Osteoblast (primary cell): Measurements from ENCODE around the gene PSMF1. TPM values are rescaled to one million over a fixed set of nuclear protein-coding genes. Genes with fewer than 3 reads are reported as not detected.

Experiments used
- DNase-seq: peaks from one replicate; pipeline ENCODE4 v3.0.0; 2011; ENCODE audit warnings: low spot score, mixed read lengths; ENCODE audit not compliant: insufficient read length; ENCODE audit errors: missing footprints
- H2AFZ ChIP-seq: 2 replicates; pipeline ENCODE4 v1.6.0; 2011; ENCODE audit warnings: mild to moderate bottlenecking, low read length
- H3K27ac ChIP-seq: 2 replicates; pipeline ENCODE4 v1.5.1; 2011; ENCODE audit warnings: mild to moderate bottlenecking, low read depth, low read length, moderate library complexity
- H3K27me3 ChIP-seq: 2 replicates; pipeline ENCODE4 v1.6.0; 2012; ENCODE audit warnings: mild to moderate bottlenecking, control low read depth, inconsistent platforms, low read length, moderate library complexity; ENCODE audit not compliant: insufficient read depth
- H3K36me3 ChIP-seq: 2 replicates; pipeline ENCODE4 v1.5.1; 2011; ENCODE audit warnings: mild to moderate bottlenecking, low read length, control low read depth, moderate library complexity; ENCODE audit not compliant: insufficient read depth
- H3K4me1 ChIP-seq: 2 replicates; pipeline ENCODE4 v1.5.1; 2011; ENCODE audit warnings: mild to moderate bottlenecking, low read length, control low read depth, moderate library complexity; ENCODE audit not compliant: insufficient read depth
- H3K4me2 ChIP-seq: 2 replicates; pipeline ENCODE4 v1.6.0; 2011; ENCODE audit warnings: mild to moderate bottlenecking, low read length; ENCODE audit not compliant: insufficient read depth
- H3K4me3 ChIP-seq: fragments of 200-600 bp; sonication (generic); 3 replicates; pipeline ENCODE4 v1.5.1; 2012; ENCODE audit warnings: mild to moderate bottlenecking, low read length, inconsistent platforms; ENCODE audit not compliant: insufficient read depth
- H3K79me2 ChIP-seq: 2 replicates; pipeline ENCODE4 v1.6.0; 2012; ENCODE audit warnings: mild to moderate bottlenecking, low read length, control low read depth, inconsistent platforms; ENCODE audit not compliant: insufficient read depth
- H3K9me3 ChIP-seq: 2 replicates; pipeline ENCODE4 v1.5.1; 2011; ENCODE audit warnings: low read depth, low read length, control low read depth
- H4K20me1 ChIP-seq: 2 replicates; pipeline ENCODE4 v1.6.0; 2012; ENCODE audit warnings: mild to moderate bottlenecking, low read length, control low read depth; ENCODE audit not compliant: insufficient read depth
- CTCF ChIP-seq: IDR thresholded peaks from 2 replicates; pipeline ENCODE4 v1.5.1; 2011; ENCODE audit warnings: mild to moderate bottlenecking, low read depth, low read length, moderate library complexity; ENCODE audit errors: extremely low read depth
- total RNA-seq: library from RNA; depleted of rRNA; stranded (reverse); fragments of >200 nt; gene quantifications from 2 replicates; pipeline ENCODE4 v1.2.3, GENCODE V29; 2012

Gene PSMF1
- total RNA-seq, 1 donor = 61.2 TPM

GRCh38 chr20:1160496-1160895 is 42.1 kb downstream of the PSMF1 start:
- Histone ChIP-seq H3K27ac (no peak overlapping the region), H3K36me3 (peaks cover 34% of the 10 kb centered on the region), H3K4me3 (no peak overlapping the region), H4K20me1 (peaks cover 4% of the 10 kb centered on the region), H3K4me1 (no peaks in the 10 kb centered on the region), H3K9me3 (no peaks in the 10 kb centered on the region), H3K79me2 (no peaks in the 10 kb centered on the region), H3K4me2 (no peak overlapping the region), H3K27me3 (no peaks in the 10 kb centered on the region), H2AFZ (no peak overlapping the region)
- DNase-seq = no peak
- TF ChIP-seq CTCF = no peak

DNA sequence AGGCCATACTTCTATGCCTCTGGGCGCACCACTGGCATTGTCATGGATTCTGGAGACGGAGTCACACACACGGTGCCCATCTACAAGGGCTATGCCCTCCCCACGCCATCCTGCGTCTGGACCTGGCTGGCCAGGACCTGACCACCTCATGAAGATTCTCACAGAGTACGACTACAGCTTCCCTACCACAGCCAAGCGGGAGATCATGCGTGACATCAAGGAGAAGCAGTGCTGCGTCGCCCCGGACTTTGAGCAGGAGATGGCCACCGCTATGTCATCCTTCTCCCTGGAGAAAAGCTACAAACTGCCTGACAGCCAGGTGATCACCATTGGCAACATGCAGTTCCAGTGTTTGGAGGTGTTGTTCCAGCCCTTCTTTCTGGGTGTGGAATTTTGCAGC is 42.6 kb downstream of the PSMF1 start:
- Histone ChIP-seq H3K4me2 (no peak overlapping the region), H4K20me1 (peaks cover 9% of the 10 kb centered on the region), H3K27me3 (no peaks in the 10 kb centered on the region), H3K4me3 (no peak overlapping the region), H2AFZ (no peak overlapping the region), H3K79me2 (no peaks in the 10 kb centered on the region), H3K36me3 (peaks cover 39% of the 10 kb centered on the region), H3K4me1 (no peaks in the 10 kb centered on the region), H3K9me3 (no peaks in the 10 kb centered on the region), H3K27ac (no peak overlapping the region)
- no peak for DNase-seq
- TF ChIP-seq CTCF = no peak

DNA sequence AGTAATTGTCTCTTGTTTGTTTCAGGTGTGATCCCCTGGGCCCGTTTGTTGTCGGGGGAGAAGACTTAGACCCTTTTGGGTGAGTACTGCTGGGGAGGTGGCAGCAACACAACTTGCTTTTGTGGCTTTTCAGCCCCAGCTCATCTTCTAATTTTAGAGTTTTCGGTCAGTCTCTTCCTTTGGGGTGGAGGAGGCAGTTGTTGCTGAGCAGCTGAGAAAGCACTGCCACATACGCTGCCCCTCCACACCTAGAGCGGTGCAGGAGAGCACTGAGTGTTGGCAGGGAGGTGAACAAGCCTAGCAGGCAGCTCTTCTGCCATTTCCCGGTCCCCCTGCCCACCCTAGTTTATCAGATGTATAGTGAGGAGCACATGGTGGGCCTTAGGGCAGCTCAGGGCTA is 44.7 kb downstream of the PSMF1 start:
- Histone ChIP-seq H3K27ac (no peak overlapping the region), H3K36me3 (peaks cover 53% of the 10 kb centered on the region)
- no peak for DNase-seq

DNA sequence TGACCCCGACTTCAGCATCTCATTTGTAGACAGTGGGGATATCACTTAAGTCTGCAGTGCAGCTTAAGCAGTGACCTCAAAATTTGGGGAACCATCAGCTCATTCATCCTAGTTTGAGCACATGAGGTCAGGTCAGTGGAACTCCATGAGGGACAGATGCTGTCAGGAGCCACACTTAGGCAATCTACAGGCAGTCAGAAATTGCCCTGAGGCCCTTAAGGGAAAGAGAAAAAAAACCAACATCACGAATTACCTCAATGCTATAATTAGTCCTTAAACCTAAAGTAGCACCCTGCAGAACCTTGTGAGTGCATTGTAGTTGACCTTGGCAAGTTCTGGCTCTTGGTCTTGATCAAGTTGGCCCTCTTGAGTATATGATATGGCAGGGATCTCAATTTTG is 45.3 kb downstream of the PSMF1 start:
- peaks cover 56% of the 10 kb centered on the region for H3K36me3 ChIP-seq

More for the DNA sequence above, 44.7 kb downstream of the PSMF1 start:
- H3K4me1 ChIP-seq = no peaks in the 10 kb centered on the region
- H4K20me1 ChIP-seq = peaks cover 9% of the 10 kb centered on the region
- H3K4me2 ChIP-seq = no peak overlapping the region
- H3K79me2 ChIP-seq = no peaks in the 10 kb centered on the region
- TF ChIP-seq CTCF = no peak
- no peaks in the 10 kb centered on the region for H3K9me3 ChIP-seq
- H3K4me3 ChIP-seq = no peak overlapping the region
- no peak overlapping the region for H2AFZ ChIP-seq
- no peaks in the 10 kb centered on the region for H3K27me3 ChIP-seq

More for the DNA sequence above, 45.3 kb downstream of the PSMF1 start:
- no peaks in the 10 kb centered on the region for H3K27me3 ChIP-seq
- H3K9me3 ChIP-seq = no peaks in the 10 kb centered on the region
- no peak for DNase-seq
- peaks cover 10% of the 10 kb centered on the region for H4K20me1 ChIP-seq
- H2AFZ ChIP-seq = no peak overlapping the region
- H3K4me1 ChIP-seq = no peaks in the 10 kb centered on the region
- no peak overlapping the region for H3K27ac ChIP-seq
- H3K4me2 ChIP-seq = no peak overlapping the region
- H3K4me3 ChIP-seq = no peak overlapping the region
- H3K79me2 ChIP-seq = no peaks in the 10 kb centered on the region
- TF ChIP-seq CTCF = no peak
